Adrenal gland (tissue), 5 donors: ENCODE measurements around the gene CHST8.

Experiments
- CTCF ChIP-seq, 6 experiments: fragments of 450-650 bp in 4 of 6; fragments of 200-600 bp in 2 of 6; sonication (generic) in 1 of 6; IDR thresholded peaks; 1 replicate in 5 of 6; 2 replicates in 1 of 6; pipeline versions ENCODE4 v1.5.1 to v1.8.0; 2016 to 2021; ENCODE audit warnings: antibody characterized with exemption in 6 of 6, mild to moderate bottlenecking in 2 of 6, moderate library complexity in 1 of 6
- POLR2A ChIP-seq, 2 donors: fragments of 450-650 bp; IDR thresholded peaks; one replicate each; pipeline ENCODE4 v1.6.1; 2017; ENCODE audit warnings: antibody characterized with exemption in 2 of 2, mild to moderate bottlenecking in 2 of 2, moderate library complexity in 1 of 2
- donor health status: DM: no; HTN: no; CAD: no.

- TF ChIP-seq POLR2A (IDR thresholded peaks at IDR 0.05): no peak
- TF ChIP-seq CTCF (IDR thresholded peaks at IDR 0.05): no peak
Measured at GRCh38 chr19:33770107-33770506, 148.4 kb downstream of the CHST8 start.
